ENCODE results near the gene TLX1.
"Not testable (repeated sequence)": the region's sequence is repeated elsewhere in the genome, so short reads cannot be mapped to it uniquely, and the experiment has no call there.

TLX1 gene

GRCh38 chr10:101146392-101147251 lies 15.5 kb downstream of the TLX1 start:
- H3K4me3 Mint-ChIP-seq: no peak overlapping the region
- H3K36me3 Mint-ChIP-seq: no peaks in the 10 kb centered on the region
- peaks cover 95% of the 10 kb centered on the region for H3K27me3 Mint-ChIP-seq
- H3K27ac Mint-ChIP-seq: no peak overlapping the region
- peaks cover 2% of the 10 kb centered on the region for H3K9me3 Mint-ChIP-seq
- no peaks in the 10 kb centered on the region for H3K4me1 Mint-ChIP-seq
- ATAC-seq: no peak

GRCh38 chr10:101151395-101151794 lies 20.3 kb downstream of the TLX1 start:
- no peaks in the 10 kb centered on the region for H3K4me1 Mint-ChIP-seq
- no peaks in the 10 kb centered on the region for H3K36me3 Mint-ChIP-seq
- H3K27me3 Mint-ChIP-seq: peaks cover 71% of the 10 kb centered on the region
- H3K9me3 Mint-ChIP-seq: peaks cover 2% of the 10 kb centered on the region
- no peak overlapping the region for H3K4me3 Mint-ChIP-seq
- H3K27ac Mint-ChIP-seq: no peak overlapping the region
- ATAC-seq: no peak

GRCh38 chr10:101152316-101152715 lies 21.2 kb downstream of the TLX1 start:
- peaks cover 64% of the 10 kb centered on the region for H3K27me3 Mint-ChIP-seq
- ATAC-seq: no peak
- H3K27ac Mint-ChIP-seq: no peak overlapping the region
- no peaks in the 10 kb centered on the region for H3K36me3 Mint-ChIP-seq
- H3K4me1 Mint-ChIP-seq: no peaks in the 10 kb centered on the region
- peaks cover 2% of the 10 kb centered on the region for H3K9me3 Mint-ChIP-seq
- H3K4me3 Mint-ChIP-seq: no peak overlapping the region

GRCh38 chr10:101154506-101154905 lies 23.4 kb downstream of the TLX1 start:
- H3K4me3 Mint-ChIP-seq, H3K9me3 Mint-ChIP-seq, H3K27ac Mint-ChIP-seq, H3K36me3 Mint-ChIP-seq, ATAC-seq: not testable (repeated sequence)
- peaks cover 59% of the 10 kb centered on the region for H3K27me3 Mint-ChIP-seq
- peaks cover 14% of the 10 kb centered on the region for H3K4me1 Mint-ChIP-seq

GRCh38 chr10:101155896-101156295 lies 24.8 kb downstream of the TLX1 start:
- Mint-ChIP-seq H3K9me3 (no peaks in the 10 kb centered on the region), H3K27me3 (peaks cover 59% of the 10 kb centered on the region), H3K4me3 (no peak overlapping the region), H3K36me3 (no peaks in the 10 kb centered on the region), H3K4me1 (peaks cover 15% of the 10 kb centered on the region), H3K27ac (no peak overlapping the region)
- no peak for ATAC-seq

GRCh38 chr10:101157756-101158458 lies 26.8 kb downstream of the TLX1 start:
- Mint-ChIP-seq H3K27me3 (peaks cover 68% of the 10 kb centered on the region), H3K4me1 (peaks cover 29% of the 10 kb centered on the region), H3K36me3 (no peaks in the 10 kb centered on the region), H3K4me3 (no peak overlapping the region), H3K27ac (no peak overlapping the region), H3K9me3 (no peaks in the 10 kb centered on the region)
- no peak for ATAC-seq

GRCh38 chr10:101158459-101159058 lies 27.5 kb downstream of the TLX1 start:
- H3K36me3 Mint-ChIP-seq: no peaks in the 10 kb centered on the region
- H3K9me3 Mint-ChIP-seq: no peaks in the 10 kb centered on the region
- peaks cover 72% of the 10 kb centered on the region for H3K27me3 Mint-ChIP-seq
- H3K4me3 Mint-ChIP-seq: no peak overlapping the region
- no peak overlapping the region for H3K27ac Mint-ChIP-seq
- ATAC-seq: peak; percentile 58
- peaks cover 29% of the 10 kb centered on the region for H3K4me1 Mint-ChIP-seq

GRCh38 chr10:101161494-101162299 lies 30.6 kb downstream of the TLX1 start:
- Mint-ChIP-seq H3K4me3 (no peak overlapping the region), H3K4me1 (peaks cover 29% of the 10 kb centered on the region), H3K27ac (no peak overlapping the region), H3K9me3 (no peaks in the 10 kb centered on the region), H3K36me3 (no peaks in the 10 kb centered on the region), H3K27me3 (peaks cover 79% of the 10 kb centered on the region)
- ATAC-seq: peak; percentile 73

- Mint-ChIP-seq H3K4me1 (peaks cover 29% of the 10 kb centered on the region), H3K36me3 (no peaks in the 10 kb centered on the region), H3K9me3 (peaks cover under 1% of the 10 kb centered on the region), H3K27me3 (peaks cover 86% of the 10 kb centered on the region), H3K4me3 (no peak overlapping the region), H3K27ac (no peak overlapping the region)
- no peak for ATAC-seq
Measured at GRCh38 chr10:101162677-101163076, 31.6 kb downstream of the TLX1 start.

- Mint-ChIP-seq H3K27ac (no peak overlapping the region), H3K4me3 (no peak overlapping the region), H3K9me3 (peaks cover 5% of the 10 kb centered on the region), H3K27me3 (peaks cover 88% of the 10 kb centered on the region), H3K36me3 (no peaks in the 10 kb centered on the region), H3K4me1 (peaks cover 19% of the 10 kb centered on the region)
- ATAC-seq: no peak
Measured at GRCh38 chr10:101164020-101164419, 32.9 kb downstream of the TLX1 start.

GRCh38 chr10:101165736-101166135 lies 34.6 kb downstream of the TLX1 start:
- peaks cover 10% of the 10 kb centered on the region for H3K9me3 Mint-ChIP-seq
- H3K4me1 Mint-ChIP-seq: peaks cover 14% of the 10 kb centered on the region
- no peak overlapping the region for H3K4me3 Mint-ChIP-seq
- H3K36me3 Mint-ChIP-seq: no peaks in the 10 kb centered on the region
- peaks cover 78% of the 10 kb centered on the region for H3K27me3 Mint-ChIP-seq
- ATAC-seq: no peak
- H3K27ac Mint-ChIP-seq: no peak overlapping the region

- no peak overlapping the region for H3K4me3 Mint-ChIP-seq
- peaks cover 11% of the 10 kb centered on the region for H3K4me1 Mint-ChIP-seq
- peaks cover 10% of the 10 kb centered on the region for H3K9me3 Mint-ChIP-seq
- no peak overlapping the region for H3K27ac Mint-ChIP-seq
- H3K27me3 Mint-ChIP-seq: peaks cover 71% of the 10 kb centered on the region
- H3K36me3 Mint-ChIP-seq: no peaks in the 10 kb centered on the region
- no peak for ATAC-seq
Measured at GRCh38 chr10:101166430-101166829, 35.3 kb downstream of the TLX1 start.

- H3K4me3 Mint-ChIP-seq: no peak overlapping the region
- H3K27ac Mint-ChIP-seq: no peak overlapping the region
- H3K4me1 Mint-ChIP-seq: no peaks in the 10 kb centered on the region
- peaks cover 11% of the 10 kb centered on the region for H3K36me3 Mint-ChIP-seq
- H3K9me3 Mint-ChIP-seq: peaks cover 25% of the 10 kb centered on the region
- ATAC-seq: no peak
- H3K27me3 Mint-ChIP-seq: peaks cover 76% of the 10 kb centered on the region
Measured at GRCh38 chr10:101172741-101173140, 41.6 kb downstream of the TLX1 start.

- no peak for ATAC-seq
- Mint-ChIP-seq H3K4me1 (no peaks in the 10 kb centered on the region), H3K36me3 (peaks cover 11% of the 10 kb centered on the region), H3K4me3 (no peak overlapping the region), H3K27me3 (peaks cover 73% of the 10 kb centered on the region), H3K9me3 (peaks cover 18% of the 10 kb centered on the region), H3K27ac (no peak overlapping the region)
Measured at GRCh38 chr10:101174319-101174718, 43.2 kb downstream of the TLX1 start.

GRCh38 chr10:101176577-101176976 lies 45.5 kb downstream of the TLX1 start:
- peaks cover 69% of the 10 kb centered on the region for H3K27me3 Mint-ChIP-seq
- H3K27ac Mint-ChIP-seq: no peak overlapping the region
- H3K4me1 Mint-ChIP-seq: no peaks in the 10 kb centered on the region
- H3K4me3 Mint-ChIP-seq: no peak overlapping the region
- peaks cover 11% of the 10 kb centered on the region for H3K36me3 Mint-ChIP-seq
- peaks cover 16% of the 10 kb centered on the region for H3K9me3 Mint-ChIP-seq
- ATAC-seq: no peak
